Retinal pigment epithelial cell (primary cell): ENCODE measurements around the gene PPP1R13B.

Experiments
- DNase-seq: peaks from one replicate; pipeline ENCODE4 v3.0.0-alpha.2; 2010; ENCODE audit warnings: low read depth
- H3K4me3 ChIP-seq: 2 replicates; pipeline ENCODE4 v1.5.1; 2011; ENCODE audit warnings: mild to moderate bottlenecking, low read length, control low read depth, moderate library complexity
- CTCF ChIP-seq: conservative IDR thresholded peaks from 2 replicates; pipeline ENCODE4 v1.5.1; 2011; ENCODE audit warnings: low read depth, low read length, control low read depth, inconsistent platforms

The PPP1R13B gene

DNA sequence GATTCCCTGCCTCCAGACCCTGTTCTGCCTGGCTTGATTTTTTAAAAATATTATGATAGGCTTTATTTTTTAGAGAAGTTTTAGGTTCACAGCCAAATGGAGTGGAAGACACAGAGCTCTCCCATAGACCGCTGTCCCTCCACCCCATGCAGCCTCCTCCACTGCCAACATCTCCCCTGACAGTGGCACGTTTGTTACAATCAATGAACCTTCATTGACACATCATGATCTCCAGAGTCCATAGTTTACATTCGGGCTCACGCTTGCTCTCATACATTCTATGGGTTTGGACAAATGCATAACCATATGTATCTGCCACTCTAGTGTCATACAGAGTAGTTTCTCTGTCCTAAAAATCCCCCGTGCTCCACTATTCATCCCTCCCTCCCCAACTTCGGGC is 15.9 kb upstream of the PPP1R13B start:
- TF ChIP-seq CTCF: no peak
- H3K4me3 ChIP-seq: no peak overlapping the region
- DNase-seq: no peak

DNA sequence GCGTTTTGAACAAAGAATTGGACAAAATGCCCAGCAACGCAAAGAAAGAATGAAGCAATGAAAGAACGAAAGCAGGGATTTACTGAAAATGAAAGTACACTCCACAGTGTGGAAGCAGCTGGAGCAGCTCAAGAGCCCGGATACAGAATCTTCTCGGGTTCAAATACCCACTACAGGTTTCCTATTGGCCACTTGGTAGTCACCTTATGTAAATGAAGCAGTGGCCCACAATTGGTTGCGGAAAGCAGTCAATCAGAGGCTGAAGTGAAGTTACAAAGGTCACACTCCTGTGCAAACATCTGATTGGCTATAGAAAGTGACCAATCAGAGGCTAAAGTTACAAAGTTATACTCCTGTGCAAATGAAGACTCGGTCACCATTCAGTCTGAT is 15.0 kb upstream of the PPP1R13B start:
- no peak for DNase-seq
- H3K4me3 ChIP-seq: no peak overlapping the region
- TF ChIP-seq CTCF: no peak

DNA sequence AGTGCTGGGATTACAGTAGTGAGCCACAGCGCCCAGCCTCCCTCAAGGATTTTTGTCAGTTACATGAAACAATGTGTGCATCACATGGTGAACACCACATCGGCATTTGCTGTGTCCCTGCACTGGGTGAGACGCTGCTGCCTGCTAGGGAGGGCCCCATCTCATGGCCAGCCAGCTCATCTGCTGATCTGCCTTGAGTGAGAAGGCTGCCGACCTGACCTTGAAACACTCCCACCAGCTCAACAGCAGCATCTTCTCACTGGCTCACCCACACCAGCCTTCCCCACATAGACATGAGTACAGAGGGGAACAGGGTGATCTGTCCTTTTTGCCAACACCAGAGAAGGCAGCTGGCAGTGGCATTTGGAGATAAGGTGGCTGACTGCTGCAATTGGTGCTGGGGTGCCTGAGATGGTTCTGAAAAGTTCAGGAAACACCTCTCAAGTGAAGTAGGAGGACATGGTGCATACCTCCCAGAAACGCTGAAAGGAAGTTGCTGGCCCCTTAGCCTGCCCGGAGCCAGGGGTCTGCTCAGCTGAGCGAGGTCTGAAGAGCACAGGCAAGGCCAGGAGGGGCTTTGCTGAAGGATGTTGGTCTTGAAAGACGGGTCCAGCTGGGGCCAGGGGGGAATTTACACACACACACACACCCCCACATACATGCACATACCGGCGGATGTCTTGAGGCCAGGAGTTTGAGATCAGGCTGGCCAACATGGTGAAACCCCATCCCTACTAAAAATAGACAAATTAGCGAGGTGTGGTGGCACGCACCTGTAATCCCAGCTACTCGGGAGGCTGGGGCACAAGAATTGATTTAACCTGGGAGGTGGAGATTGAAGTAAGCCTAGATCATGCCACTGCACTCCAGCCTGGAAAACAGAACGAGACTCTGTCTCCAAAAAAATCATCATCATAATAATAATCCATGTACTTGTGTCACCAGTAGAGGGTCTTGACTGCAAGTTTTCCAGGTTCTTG is 14.3 kb upstream of the PPP1R13B start:
- no peak overlapping the region for H3K4me3 ChIP-seq
- no peak for DNase-seq
- TF ChIP-seq CTCF: no peak

GRCh38 chr14:103859416-103860202 is 12.2 kb upstream of the PPP1R13B start:
- TF ChIP-seq CTCF: no peak
- no peak overlapping the region for H3K4me3 ChIP-seq
- DNase-seq: no peak

- no peak for TF ChIP-seq CTCF
- DNase-seq: no peak
- no peak overlapping the region for H3K4me3 ChIP-seq
Measured at GRCh38 chr14:103858063-103858781, 10.8 kb upstream of the PPP1R13B start.

GRCh38 chr14:103857256-103857655 is 9.9 kb upstream of the PPP1R13B start:
- TF ChIP-seq CTCF: no peak
- H3K4me3 ChIP-seq: no peak overlapping the region
- DNase-seq: no peak
